ENCODE data around the gene NELL1. TPM values are rescaled to one million over a fixed set of nuclear protein-coding genes. Genes with fewer than 3 reads are reported as not detected.

The NELL1 gene
- total and polyA plus RNA-seq, 8 donors, result 0.24 to 1.8 (median 0.71) TPM; not detected in 2

- Histone ChIP-seq H3K9me3 (no peaks in the 10 kb centered on the region), H3K27ac (no peak overlapping the region), H3K36me3 (no peaks in the 10 kb centered on the region), H3K4me3 (no peak overlapping the region), H3K4me1 (no peaks in the 10 kb centered on the region), H3K27me3 (no peaks in the 10 kb centered on the region)
- intact Hi-C loops (cut with DNase I), result no loop called here
- DNase-seq (no peak), ATAC-seq (no peak)
- TF ChIP-seq, protein P1, sequence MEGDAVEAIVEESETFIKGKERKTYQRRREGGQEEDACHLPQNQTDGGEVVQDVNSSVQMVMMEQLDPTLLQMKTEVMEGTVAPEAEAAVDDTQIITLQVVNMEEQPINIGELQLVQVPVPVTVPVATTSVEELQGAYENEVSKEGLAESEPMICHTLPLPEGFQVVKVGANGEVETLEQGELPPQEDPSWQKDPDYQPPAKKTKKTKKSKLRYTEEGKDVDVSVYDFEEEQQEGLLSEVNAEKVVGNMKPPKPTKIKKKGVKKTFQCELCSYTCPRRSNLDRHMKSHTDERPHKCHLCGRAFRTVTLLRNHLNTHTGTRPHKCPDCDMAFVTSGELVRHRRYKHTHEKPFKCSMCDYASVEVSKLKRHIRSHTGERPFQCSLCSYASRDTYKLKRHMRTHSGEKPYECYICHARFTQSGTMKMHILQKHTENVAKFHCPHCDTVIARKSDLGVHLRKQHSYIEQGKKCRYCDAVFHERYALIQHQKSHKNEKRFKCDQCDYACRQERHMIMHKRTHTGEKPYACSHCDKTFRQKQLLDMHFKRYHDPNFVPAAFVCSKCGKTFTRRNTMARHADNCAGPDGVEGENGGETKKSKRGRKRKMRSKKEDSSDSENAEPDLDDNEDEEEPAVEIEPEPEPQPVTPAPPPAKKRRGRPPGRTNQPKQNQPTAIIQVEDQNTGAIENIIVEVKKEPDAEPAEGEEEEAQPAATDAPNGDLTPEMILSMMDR (IDR thresholded peaks at IDR 0.05), result no peak
These were observed 199.7 kb downstream of the NELL1 start for GRCh38 chr11:20869123-20869522.

- no peaks in the 10 kb centered on the region for H3K9me3 ChIP-seq
- intact Hi-C loops (cut with DNase I), result no loop called here
- H3K4me1 ChIP-seq, result no peaks in the 10 kb centered on the region
- H3K36me3 ChIP-seq, result no peaks in the 10 kb centered on the region
- no peaks in the 10 kb centered on the region for H3K27me3 ChIP-seq
- no peak overlapping the region for H3K4me3 ChIP-seq
- TF ChIP-seq, protein P1 (IDR thresholded peaks at IDR 0.05), result no peak
- ATAC-seq (no peak), DNase-seq (peak in 1 of 4 donors; percentile 9)
- H3K27ac ChIP-seq, result no peak overlapping the region
These were observed 203.7 kb downstream of the NELL1 start for GRCh38 chr11:20873054-20873453.

DNA sequence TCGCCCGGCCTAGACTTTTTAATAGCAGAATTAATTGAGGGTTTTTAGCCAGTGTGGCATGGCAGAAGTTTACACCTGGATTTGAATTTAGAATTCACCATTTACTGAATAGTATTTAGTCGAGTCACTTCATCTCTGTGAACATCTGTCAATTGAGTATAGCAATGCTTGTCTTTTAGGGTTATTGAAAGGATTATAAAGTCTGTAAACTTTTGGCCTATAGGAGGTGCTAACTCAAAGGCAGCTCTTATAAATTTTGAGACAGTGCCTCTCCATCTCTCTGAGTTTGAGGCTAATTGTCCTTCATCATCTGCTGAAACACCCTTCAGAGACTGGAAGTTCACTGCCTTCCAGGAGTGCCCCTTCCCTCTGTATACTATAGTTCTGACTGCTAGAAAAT is 205.0 kb downstream of the NELL1 start:
- intact Hi-C loops (cut with DNase I), result no loop called here

DNA sequence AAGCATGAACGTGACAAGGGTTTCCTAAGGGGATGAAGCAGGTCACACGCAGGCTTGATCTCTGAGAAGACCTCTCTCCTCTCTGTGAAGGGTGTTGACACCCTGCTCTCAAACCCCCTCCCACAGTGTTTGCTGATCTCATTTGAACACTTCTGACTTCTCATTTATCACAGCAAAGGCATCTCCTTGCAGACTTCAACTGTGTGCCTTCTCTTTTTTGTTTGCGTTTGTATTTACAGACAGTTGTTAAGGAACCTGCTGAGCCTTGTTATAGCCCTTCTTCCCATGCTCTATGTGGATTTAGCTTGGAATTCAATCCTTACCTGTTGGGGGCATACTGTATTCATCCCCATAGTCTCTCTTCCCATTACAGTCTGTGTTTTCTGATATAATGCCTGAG is 206.5 kb downstream of the NELL1 start:
- DNase-seq (no peak), ATAC-seq (no peak)
- intact Hi-C loops (cut with DNase I), result no loop called here
- Histone ChIP-seq H3K4me1 (no peaks in the 10 kb centered on the region), H3K36me3 (no peaks in the 10 kb centered on the region), H3K27me3 (no peaks in the 10 kb centered on the region), H3K27ac (no peak overlapping the region), H3K9me3 (no peaks in the 10 kb centered on the region), H3K4me3 (no peak overlapping the region)
- TF ChIP-seq, protein P1 (IDR thresholded peaks at IDR 0.05), result no peak

More for the DNA sequence above, 205.0 kb downstream of the NELL1 start:
- Histone ChIP-seq H3K4me3 (no peak overlapping the region), H3K27me3 (no peaks in the 10 kb centered on the region), H3K9me3 (no peaks in the 10 kb centered on the region), H3K27ac (no peak overlapping the region), H3K4me1 (no peaks in the 10 kb centered on the region), H3K36me3 (no peaks in the 10 kb centered on the region)
- DNase-seq (no peak), ATAC-seq (no peak)
- TF ChIP-seq, protein P1 (IDR thresholded peaks at IDR 0.05), result no peak

DNA sequence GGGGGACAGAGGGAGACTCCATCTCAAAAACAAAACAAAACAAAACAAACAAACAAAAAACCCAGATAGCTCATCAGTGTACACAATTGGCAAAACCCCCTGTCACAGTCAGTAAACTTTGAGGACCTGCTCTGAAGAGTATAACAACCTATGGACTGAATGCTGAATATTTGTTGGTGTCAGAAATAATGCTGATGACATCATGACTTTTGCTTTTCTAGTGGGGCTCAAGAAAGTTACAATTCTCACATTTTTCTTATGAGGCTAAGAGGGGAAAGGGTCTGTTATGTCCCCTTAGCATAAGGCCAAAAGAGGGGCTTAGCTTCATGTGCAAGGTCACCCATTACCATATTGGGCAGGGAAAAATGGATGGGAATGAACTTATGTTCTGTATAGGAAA is 207.4 kb downstream of the NELL1 start:
- ATAC-seq (no peak), DNase-seq (no peak)
- no peaks in the 10 kb centered on the region for H3K27me3 ChIP-seq
- H3K36me3 ChIP-seq, result no peaks in the 10 kb centered on the region
- TF ChIP-seq, protein P1 (IDR thresholded peaks at IDR 0.05), result no peak
- intact Hi-C loops (cut with DNase I), result no loop called here
- no peak overlapping the region for H3K4me3 ChIP-seq
- H3K4me1 ChIP-seq, result no peaks in the 10 kb centered on the region
- no peak overlapping the region for H3K27ac ChIP-seq
- H3K9me3 ChIP-seq, result no peaks in the 10 kb centered on the region
